ENCODE data around the gene PPWD1.

The PPWD1 gene

DNA sequence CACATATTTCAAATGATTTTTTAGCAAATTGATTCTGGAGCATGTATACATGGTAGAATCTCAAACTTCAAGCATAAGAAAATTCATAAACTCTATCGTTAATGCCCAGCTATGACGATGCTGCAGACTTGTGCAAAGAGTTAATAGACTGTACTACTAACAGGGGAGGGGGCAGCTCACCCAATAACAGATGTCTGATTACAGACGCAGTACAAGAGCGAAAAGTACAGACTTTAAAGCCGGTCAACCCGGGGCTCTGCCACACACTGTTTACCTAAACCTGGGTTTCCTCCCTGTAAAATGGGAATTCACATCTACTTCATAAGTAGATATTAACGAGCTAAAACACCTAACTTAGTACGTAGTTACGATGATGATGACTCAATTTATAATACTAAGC is 60.4 kb downstream of the PPWD1 start:
- TF ChIP-seq, protein P1, sequence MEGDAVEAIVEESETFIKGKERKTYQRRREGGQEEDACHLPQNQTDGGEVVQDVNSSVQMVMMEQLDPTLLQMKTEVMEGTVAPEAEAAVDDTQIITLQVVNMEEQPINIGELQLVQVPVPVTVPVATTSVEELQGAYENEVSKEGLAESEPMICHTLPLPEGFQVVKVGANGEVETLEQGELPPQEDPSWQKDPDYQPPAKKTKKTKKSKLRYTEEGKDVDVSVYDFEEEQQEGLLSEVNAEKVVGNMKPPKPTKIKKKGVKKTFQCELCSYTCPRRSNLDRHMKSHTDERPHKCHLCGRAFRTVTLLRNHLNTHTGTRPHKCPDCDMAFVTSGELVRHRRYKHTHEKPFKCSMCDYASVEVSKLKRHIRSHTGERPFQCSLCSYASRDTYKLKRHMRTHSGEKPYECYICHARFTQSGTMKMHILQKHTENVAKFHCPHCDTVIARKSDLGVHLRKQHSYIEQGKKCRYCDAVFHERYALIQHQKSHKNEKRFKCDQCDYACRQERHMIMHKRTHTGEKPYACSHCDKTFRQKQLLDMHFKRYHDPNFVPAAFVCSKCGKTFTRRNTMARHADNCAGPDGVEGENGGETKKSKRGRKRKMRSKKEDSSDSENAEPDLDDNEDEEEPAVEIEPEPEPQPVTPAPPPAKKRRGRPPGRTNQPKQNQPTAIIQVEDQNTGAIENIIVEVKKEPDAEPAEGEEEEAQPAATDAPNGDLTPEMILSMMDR (IDR thresholded peaks at IDR 0.05), result no peak
- no peaks in the 10 kb centered on the region for H3K9me3 ChIP-seq
- peak overlapping the region; percentile 88 to 93 for H3K27ac ChIP-seq
- DNase-seq, result no peak
- intact Hi-C loops (cut with DNase I; ENCODE audit: low total_unique reads), result loop anchor here (5.0 to 10.0 kb wide), 4 partner anchors 61 to 521 kb away; partner anchors contain the start of genes CENPK, ERBIN, NLN and PPWD1
- no peaks in the 10 kb centered on the region for H3K36me3 ChIP-seq
- H3K27me3 ChIP-seq, result no peaks in the 10 kb centered on the region
- H3K4me1 ChIP-seq, result peaks cover 0 to 54% (median 35%) of the 10 kb centered on the region in 4 donors
- H3K4me3 ChIP-seq, result peak overlapping the region; percentile 85 to 89

DNA sequence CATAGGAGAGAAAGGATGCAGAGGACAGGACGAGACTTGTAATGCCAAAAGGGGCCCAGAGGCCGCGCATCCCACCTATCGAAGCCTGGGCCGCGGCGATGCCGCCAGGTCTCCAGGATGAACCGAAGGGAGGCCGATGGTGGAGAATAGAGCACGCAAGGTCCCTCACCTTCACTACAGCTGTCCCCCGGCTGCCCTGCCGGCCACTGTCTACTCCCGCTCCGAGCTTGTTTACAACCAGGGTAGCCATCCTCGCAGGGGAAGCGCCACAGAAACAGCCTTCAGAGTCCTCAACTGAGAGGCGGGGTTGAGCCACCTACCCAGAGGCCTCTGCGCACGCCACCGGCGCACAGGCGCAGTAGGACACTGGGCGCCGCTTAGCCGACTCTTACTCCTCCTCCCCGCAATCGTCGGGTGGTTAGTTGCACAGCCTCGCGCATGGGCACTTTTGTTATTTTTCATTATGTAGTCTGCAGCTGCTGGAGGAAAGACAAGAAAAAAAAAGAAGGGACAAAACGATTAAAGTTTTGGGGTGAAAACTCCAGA is 61.0 kb downstream of the PPWD1 start, which contains the start of gene TRIM23:
TSS of gene TRIM23 (minus strand) at position 309 of the 546 bp plus-strand sequence. CDS start at position 250, 59 bp downstream.
- H3K9me3 ChIP-seq, result no peaks in the 10 kb centered on the region
- H3K4me3 ChIP-seq, result peak within 1 kb of the TSS; percentile 85 to 89
- peak; percentile 93 to 94 for DNase-seq
- intact Hi-C loops (cut with DNase I; ENCODE audit: low total_unique reads), result loop anchor here (5.0 to 10.0 kb wide), 4 partner anchors 62 to 521 kb away; partner anchors contain the start of genes CENPK, ERBIN, NLN and PPWD1
- TF ChIP-seq, protein P1 (IDR thresholded peaks at IDR 0.05), result no peak
- H3K4me1 ChIP-seq, result peaks cover 0 to 48% (median 34%) of the 10 kb centered on the region in 4 donors
- H3K36me3 ChIP-seq, result no peaks in the 10 kb centered on the region
- H3K27ac ChIP-seq, result peak within 1 kb of the TSS; percentile 88 to 93
- H3K27me3 ChIP-seq, result no peaks in the 10 kb centered on the region

DNA sequence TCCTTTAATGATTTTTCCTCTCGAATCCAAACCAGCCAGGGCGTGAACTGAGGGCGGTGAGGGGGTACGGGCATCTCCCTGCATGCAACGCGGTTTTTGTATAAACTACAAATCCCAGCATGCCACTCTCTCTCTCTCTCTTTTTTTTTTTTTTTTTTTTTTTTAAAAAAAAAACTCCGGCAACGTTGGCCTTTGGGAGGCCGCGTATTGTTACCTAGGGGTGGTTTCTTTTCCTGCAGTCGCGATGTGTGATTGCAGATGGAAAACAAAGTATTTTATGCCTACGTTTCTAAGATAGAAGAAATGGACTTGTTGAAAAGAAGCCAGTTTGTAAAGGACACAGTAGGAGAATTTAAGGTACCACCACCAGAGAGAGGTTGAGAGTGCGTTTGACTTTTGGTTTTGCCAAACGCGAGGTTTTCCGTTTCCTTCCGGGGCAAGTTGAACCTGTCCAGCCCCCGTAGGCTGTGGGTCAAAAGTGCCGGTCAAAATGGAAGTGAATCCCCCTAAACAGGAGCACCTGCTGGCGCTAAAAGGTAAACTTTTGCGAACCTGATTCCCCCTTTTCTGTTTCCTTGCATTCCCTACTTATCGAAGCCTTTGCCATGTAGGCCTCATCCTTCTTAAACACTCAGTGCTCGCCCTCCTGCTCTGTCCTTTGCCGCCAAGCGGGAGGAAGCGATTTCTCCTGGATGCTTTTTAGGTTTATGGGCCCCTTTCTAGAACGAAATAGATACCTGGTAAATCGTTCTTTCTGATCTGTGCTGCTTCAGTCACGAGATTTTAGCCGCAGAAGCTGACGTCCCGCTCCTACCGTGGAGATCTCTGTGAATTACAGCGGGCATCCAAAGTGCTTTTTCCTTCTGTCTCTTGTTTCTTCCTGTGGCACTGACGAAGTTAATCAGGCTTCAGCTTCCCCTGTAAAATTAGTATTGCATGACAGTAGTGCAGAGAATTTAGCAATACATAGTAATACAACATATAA is 61.8 kb downstream of the PPWD1 start, which contains the start of the genes SHLD3 and TRAPPC13:
TSS of gene SHLD3 (plus strand) at position 457 of the 985 bp plus-strand sequence. CDS start 4,561 bp downstream, outside the sequence.
TSS of gene TRAPPC13 (plus strand) at position 457 of the 985 bp plus-strand sequence. CDS start at position 491, 34 bp downstream.
- TF ChIP-seq, protein P1 (IDR thresholded peaks at IDR 0.05), result peak in 1 of 2 experiments; percentile 25
- DNase-seq, result peak; percentile 87 to 90
- H3K4me3 ChIP-seq, result peak within 1 kb of the TSS; percentile 85 to 89
- peaks cover 0 to 42% (median 32%) of the 10 kb centered on the region in 4 donors for H3K4me1 ChIP-seq
- no peaks in the 10 kb centered on the region for H3K27me3 ChIP-seq
- no peaks in the 10 kb centered on the region for H3K9me3 ChIP-seq
- intact Hi-C loops (cut with DNase I; ENCODE audit: low total_unique reads), result loop anchor here (5.0 to 10.0 kb wide), 4 partner anchors 63 to 520 kb away; partner anchors contain the start of genes CENPK, ERBIN, NLN and PPWD1
- H3K27ac ChIP-seq, result peak within 1 kb of the TSS; percentile 88 to 93
- H3K36me3 ChIP-seq, result peaks cover 0 to 5% (median 0%) of the 10 kb centered on the region in 3 donors

DNA sequence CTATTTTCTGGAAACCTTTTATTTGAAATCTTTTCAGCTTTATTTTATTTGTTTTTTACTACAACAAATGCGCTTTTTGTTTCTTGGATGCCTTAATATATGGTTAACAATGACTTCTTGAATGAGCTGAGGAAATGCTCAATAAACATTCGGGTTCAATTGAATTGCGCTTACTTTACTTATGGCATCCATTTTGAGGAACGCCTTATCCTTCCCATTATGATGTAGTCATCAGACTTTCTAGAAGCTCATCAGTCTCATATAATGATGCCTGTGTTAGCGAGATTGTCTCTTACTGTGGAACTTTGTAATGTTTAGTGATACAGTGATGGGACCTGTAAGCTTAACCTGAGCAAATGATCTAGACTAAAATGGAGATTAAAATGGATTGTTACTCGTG is 62.6 kb downstream of the PPWD1 start:
- no peaks in the 10 kb centered on the region for H3K9me3 ChIP-seq
- no peak for DNase-seq
- no peaks in the 10 kb centered on the region for H3K27me3 ChIP-seq
- TF ChIP-seq, protein P1 (IDR thresholded peaks at IDR 0.05), result no peak
- intact Hi-C loops (cut with DNase I; ENCODE audit: low total_unique reads), result loop anchor here (10.0 kb wide), 3 partner anchors 99 to 519 kb away; partner anchors contain the start of genes ERBIN, NLN, SGTB and SREK1
- H3K36me3 ChIP-seq, result peaks cover 0 to 6% (median 0%) of the 10 kb centered on the region in 3 donors
- peak overlapping the region in 1 of 2 donors; percentile 93 for H3K27ac ChIP-seq
- H3K4me3 ChIP-seq, result peak overlapping the region; percentile 85 to 89
- peaks cover 0 to 41% (median 32%) of the 10 kb centered on the region in 4 donors for H3K4me1 ChIP-seq

DNA sequence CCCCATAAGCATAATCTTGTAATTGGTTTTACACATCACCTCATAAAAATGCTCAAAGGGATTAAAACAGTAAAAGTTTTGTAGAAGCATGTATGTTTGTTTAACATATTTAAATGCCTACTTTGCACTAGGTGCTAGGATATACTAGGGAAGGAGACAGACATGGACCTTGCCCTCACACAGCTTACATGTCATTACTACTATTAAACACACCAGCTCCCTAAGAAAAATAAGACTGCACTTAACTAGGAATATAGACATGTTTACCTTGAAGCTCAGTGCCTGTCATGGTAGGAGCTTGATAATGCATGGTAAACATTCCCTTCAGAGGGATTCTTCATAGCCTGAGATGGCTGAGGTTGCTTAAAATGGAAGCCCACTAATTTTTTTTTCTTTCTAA is 67.9 kb downstream of the PPWD1 start:
- intact Hi-C loops (cut with DNase I; ENCODE audit: low total_unique reads), result no loop called here
- no peaks in the 10 kb centered on the region for H3K9me3 ChIP-seq
- peaks cover 2 to 8% (median 4%) of the 10 kb centered on the region in 3 donors for H3K36me3 ChIP-seq
- peaks cover 0 to 9% (median 8%) of the 10 kb centered on the region in 4 donors for H3K4me1 ChIP-seq
- no peak for DNase-seq
- H3K27me3 ChIP-seq, result no peaks in the 10 kb centered on the region
- no peak overlapping the region for H3K27ac ChIP-seq
- H3K4me3 ChIP-seq, result no peak overlapping the region
- TF ChIP-seq, protein P1 (IDR thresholded peaks at IDR 0.05), result no peak

Measured in tibial artery (tissue), 4 donors.